ENCODE data around the gene CLEC20A. TPM values are rescaled to one million over a fixed set of nuclear protein-coding genes. Genes with fewer than 3 reads are reported as not detected.

Gene CLEC20A
- total RNA-seq, 1 donor from 2014 or later, result not detected

- no peak for DNase-seq (ENCODE audit: extremely low spot score, unreplicated experiment)
- H3K27me3 Mint-ChIP-seq (ENCODE audit: unreplicated experiment), result no peaks in the 10 kb centered on the region
- no peak for TF ChIP-seq CTCF (IDR thresholded peaks at IDR 0.05)
- H3K4me3 Mint-ChIP-seq (ENCODE audit: unreplicated experiment), result no peak overlapping the region
- H3K27ac Mint-ChIP-seq (ENCODE audit: unreplicated experiment), result peak overlapping the region; percentile 39
- H3K36me3 Mint-ChIP-seq (ENCODE audit: unreplicated experiment), result no peaks in the 10 kb centered on the region
- H3K9me3 Mint-ChIP-seq (ENCODE audit: unreplicated experiment), result no peaks in the 10 kb centered on the region
- H3K4me1 Mint-ChIP-seq (ENCODE audit: unreplicated experiment), result peaks cover 21% of the 10 kb centered on the region
Observed at GRCh38 chr1:178529364-178530036, 32.7 kb upstream of the CLEC20A start.

GRCh38 chr1:178528953-178529335, 32.2 kb upstream of the CLEC20A start:
- Mint-ChIP-seq H3K27me3 (ENCODE audit: unreplicated experiment) (no peaks in the 10 kb centered on the region), H3K4me3 (ENCODE audit: unreplicated experiment) (no peak overlapping the region), H3K36me3 (ENCODE audit: unreplicated experiment) (no peaks in the 10 kb centered on the region), H3K9me3 (ENCODE audit: unreplicated experiment) (no peaks in the 10 kb centered on the region), H3K27ac (ENCODE audit: unreplicated experiment) (no peak overlapping the region), H3K4me1 (ENCODE audit: unreplicated experiment) (peaks cover 21% of the 10 kb centered on the region)
- DNase-seq (ENCODE audit: extremely low spot score, unreplicated experiment), result no peak
- no peak for TF ChIP-seq CTCF (IDR thresholded peaks at IDR 0.05)

- no peak overlapping the region for H3K27ac Mint-ChIP-seq (ENCODE audit: unreplicated experiment)
- no peak for DNase-seq (ENCODE audit: extremely low spot score, unreplicated experiment)
- H3K4me3 Mint-ChIP-seq (ENCODE audit: unreplicated experiment), result no peak overlapping the region
- H3K36me3 Mint-ChIP-seq (ENCODE audit: unreplicated experiment), result no peaks in the 10 kb centered on the region
- H3K4me1 Mint-ChIP-seq (ENCODE audit: unreplicated experiment), result peaks cover 21% of the 10 kb centered on the region
- no peaks in the 10 kb centered on the region for H3K9me3 Mint-ChIP-seq (ENCODE audit: unreplicated experiment)
- H3K27me3 Mint-ChIP-seq (ENCODE audit: unreplicated experiment), result no peaks in the 10 kb centered on the region
- no peak for TF ChIP-seq CTCF (IDR thresholded peaks at IDR 0.05)
Observed at GRCh38 chr1:178528228-178528952, 31.6 kb upstream of the CLEC20A start.

GRCh38 chr1:178527117-178527516, 30.4 kb upstream of the CLEC20A start:
- Mint-ChIP-seq H3K36me3 (ENCODE audit: unreplicated experiment) (no peaks in the 10 kb centered on the region), H3K4me3 (ENCODE audit: unreplicated experiment) (no peak overlapping the region), H3K9me3 (ENCODE audit: unreplicated experiment) (no peaks in the 10 kb centered on the region), H3K4me1 (ENCODE audit: unreplicated experiment) (peaks cover 18% of the 10 kb centered on the region), H3K27me3 (ENCODE audit: unreplicated experiment) (no peaks in the 10 kb centered on the region), H3K27ac (ENCODE audit: unreplicated experiment) (no peak overlapping the region)
- no peak for TF ChIP-seq CTCF (IDR thresholded peaks at IDR 0.05)
- no peak for DNase-seq (ENCODE audit: extremely low spot score, unreplicated experiment)

- H3K27ac Mint-ChIP-seq (ENCODE audit: unreplicated experiment), result no peak overlapping the region
- peaks cover 14% of the 10 kb centered on the region for H3K27me3 Mint-ChIP-seq (ENCODE audit: unreplicated experiment)
- no peaks in the 10 kb centered on the region for H3K36me3 Mint-ChIP-seq (ENCODE audit: unreplicated experiment)
- TF ChIP-seq CTCF (IDR thresholded peaks at IDR 0.05), result no peak
- no peak overlapping the region for H3K4me3 Mint-ChIP-seq (ENCODE audit: unreplicated experiment)
- no peaks in the 10 kb centered on the region for H3K4me1 Mint-ChIP-seq (ENCODE audit: unreplicated experiment)
- DNase-seq (ENCODE audit: extremely low spot score, unreplicated experiment), result no peak
- H3K9me3 Mint-ChIP-seq (ENCODE audit: unreplicated experiment), result no peaks in the 10 kb centered on the region
Observed at GRCh38 chr1:178521241-178521640, 24.5 kb upstream of the CLEC20A start.
